ENCODE measurements around the gene SAMD1. TPM values are rescaled to one million over a fixed set of nuclear protein-coding genes. Genes with fewer than 3 reads are reported as not detected.

SAMD1 gene
- total RNA-seq, 2 experiments from 2014 or later = 63.4 to 64.6 TPM

DNA sequence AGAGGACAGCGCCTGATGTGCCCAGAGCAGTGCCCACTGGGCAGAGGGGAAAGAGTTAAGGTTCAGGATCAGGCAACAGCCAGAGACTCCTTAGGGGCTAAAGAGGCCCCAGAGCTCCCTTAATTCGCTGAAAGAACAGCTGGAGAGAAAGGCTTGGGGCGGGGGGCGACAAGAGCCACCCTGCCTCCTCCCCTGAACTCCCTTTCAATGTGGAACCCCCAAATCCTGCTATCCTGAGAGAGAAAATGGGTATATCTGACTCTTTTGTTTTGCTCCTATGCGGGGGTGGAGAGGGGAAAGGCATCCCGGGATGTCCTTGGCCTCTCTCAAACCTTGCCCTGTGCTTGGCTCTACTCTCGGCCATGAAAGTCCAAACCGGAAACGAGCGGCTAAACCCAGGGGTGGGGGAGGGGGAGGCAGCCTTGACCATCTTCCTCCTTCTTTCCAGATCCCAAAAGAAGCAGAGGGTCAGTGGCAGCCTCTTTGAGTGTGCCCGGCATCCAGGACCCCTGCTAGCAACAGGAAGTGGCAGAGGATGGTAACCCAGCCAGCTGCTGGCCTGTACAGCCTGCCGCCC lies 22.3 kb upstream of the SAMD1 start:
- CTCF ChIA-PET = interaction anchor here (0.5 to 1.2 kb wide), 4 partner anchors 23 to 1386 kb away, joined by 3 to 4 read pairs (median 3); partner anchors contain the start of gene ASF1B
- H3K9me3 Mint-ChIP-seq = no peaks in the 10 kb centered on the region
- no peak for DNase-seq
- no peaks in the 10 kb centered on the region for H3K27me3 Mint-ChIP-seq
- H3K4me3 Mint-ChIP-seq = no peak overlapping the region
- H3K27ac Mint-ChIP-seq = no peak overlapping the region
- H3K4me1 Mint-ChIP-seq = peaks cover 42% of the 10 kb centered on the region
- POLR2A ChIA-PET = interaction anchor here (1.2 kb wide), 1 partner anchor 23 kb away, joined by 4 read pairs; the partner anchor contains the start of gene ASF1B
- no peaks in the 10 kb centered on the region for H3K36me3 Mint-ChIP-seq (ENCODE audit: low read depth)

DNA sequence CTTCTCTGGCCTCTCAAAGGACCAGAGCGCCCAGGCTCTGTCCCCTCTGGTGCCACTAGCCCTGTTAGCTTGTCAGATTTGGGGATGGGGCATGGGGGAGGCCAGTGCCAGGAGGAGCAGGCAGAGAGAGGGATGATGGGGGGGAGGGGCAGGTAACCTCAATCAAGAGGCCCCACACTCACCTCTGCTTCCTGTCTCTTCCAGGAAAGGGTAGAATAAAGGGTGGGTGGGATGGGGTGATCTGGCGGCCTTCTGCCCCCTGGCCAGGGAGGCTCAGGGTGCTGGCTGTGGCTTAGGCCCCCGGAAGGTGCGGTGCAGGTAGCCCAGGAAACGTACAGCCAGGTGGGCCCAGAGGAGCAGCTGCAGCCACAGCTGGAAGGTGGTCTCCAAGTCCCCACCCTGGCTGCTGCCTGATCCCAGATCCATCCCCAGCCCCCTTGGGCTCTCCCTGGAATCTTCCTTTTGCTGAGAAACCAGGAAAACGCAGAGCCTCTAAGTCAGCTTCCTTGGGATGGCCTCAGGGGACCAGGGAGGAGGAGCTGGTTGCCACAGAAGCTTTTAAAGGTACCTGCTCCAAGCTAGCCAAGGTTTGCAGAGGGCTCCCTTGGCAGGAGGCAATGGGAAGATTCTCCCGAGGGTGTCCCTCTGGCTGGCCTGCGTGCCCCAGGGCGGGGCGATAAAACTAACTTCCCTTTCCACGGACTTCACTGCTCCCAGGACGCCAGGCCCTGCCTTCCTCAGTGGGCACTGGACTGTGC lies 21.7 kb upstream of the SAMD1 start:
- CTCF ChIA-PET = interaction anchor here (0.5 to 0.6 kb wide), 2 partner anchors 209 to 1385 kb away, joined by 3 to 4 read pairs; no protein-coding TSS in a partner anchor
- H3K4me3 Mint-ChIP-seq = no peak overlapping the region
- H3K27ac Mint-ChIP-seq = no peak overlapping the region
- POLR2A ChIA-PET = interaction anchor here (1.2 kb wide), 1 partner anchor 24 kb away, joined by 4 read pairs; the partner anchor contains the start of gene ASF1B
- no peaks in the 10 kb centered on the region for H3K27me3 Mint-ChIP-seq
- peaks cover 40% of the 10 kb centered on the region for H3K4me1 Mint-ChIP-seq
- DNase-seq = no peak
- no peaks in the 10 kb centered on the region for H3K9me3 Mint-ChIP-seq
- H3K36me3 Mint-ChIP-seq (ENCODE audit: low read depth) = no peaks in the 10 kb centered on the region

DNA sequence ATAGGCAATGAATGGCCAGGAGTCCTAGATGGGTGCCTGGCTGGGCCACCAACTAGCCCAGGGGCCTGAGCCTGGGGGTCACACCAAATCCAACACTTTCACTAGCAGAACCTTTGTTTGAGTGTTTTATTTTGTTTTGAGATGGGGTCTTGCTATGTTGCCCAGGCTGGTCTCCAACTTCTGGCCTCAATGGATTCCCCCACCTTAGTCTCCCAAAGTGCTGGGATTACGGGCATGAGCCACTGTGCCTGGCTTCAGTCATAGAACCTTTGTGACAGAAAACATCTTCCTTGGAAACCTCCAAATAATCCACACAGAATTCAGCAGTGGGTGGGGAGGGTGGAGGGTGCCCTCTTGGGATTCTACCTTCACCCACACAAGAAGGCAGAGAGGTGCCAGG lies 20.9 kb upstream of the SAMD1 start:
- no peak overlapping the region for H3K27ac Mint-ChIP-seq
- no peak for DNase-seq
- CTCF ChIA-PET = no interaction called here

DNA sequence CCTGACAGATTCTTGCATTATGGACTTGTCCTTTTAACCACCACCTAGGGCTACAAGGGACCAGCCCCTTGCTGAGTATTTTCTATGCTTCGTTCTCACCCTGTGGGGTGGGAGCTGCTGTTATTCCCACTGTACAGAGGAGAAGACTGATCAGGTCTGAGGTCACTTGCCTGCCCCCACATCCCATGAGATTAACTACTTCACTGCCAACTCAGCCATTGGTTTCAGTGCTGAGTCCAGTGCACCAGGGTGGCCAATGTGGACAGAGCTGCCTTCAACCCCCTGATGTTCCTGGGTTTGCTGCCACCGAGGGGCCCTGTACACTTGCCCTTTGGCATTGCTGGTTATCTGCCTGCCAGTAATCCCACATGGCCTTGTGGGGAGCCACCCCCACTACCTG lies 20.1 kb upstream of the SAMD1 start:
- no peak overlapping the region for H3K4me3 Mint-ChIP-seq
- ChIA-PET CTCF (interaction anchor here (0.7 kb wide), 1 partner anchor 26 kb away, joined by 3 read pairs; no protein-coding TSS in a partner anchor), POLR2A (no interaction called here)
- no peaks in the 10 kb centered on the region for H3K27me3 Mint-ChIP-seq
- peaks cover 28% of the 10 kb centered on the region for H3K4me1 Mint-ChIP-seq
- DNase-seq = no peak
- H3K27ac Mint-ChIP-seq = no peak overlapping the region
- H3K36me3 Mint-ChIP-seq (ENCODE audit: low read depth) = no peaks in the 10 kb centered on the region
- no peaks in the 10 kb centered on the region for H3K9me3 Mint-ChIP-seq

More for the DNA sequence above, 20.9 kb upstream of the SAMD1 start:
- POLR2A ChIA-PET = no interaction called here
- no peaks in the 10 kb centered on the region for H3K27me3 Mint-ChIP-seq
- H3K36me3 Mint-ChIP-seq (ENCODE audit: low read depth) = no peaks in the 10 kb centered on the region
- no peak overlapping the region for H3K4me3 Mint-ChIP-seq
- H3K4me1 Mint-ChIP-seq = peaks cover 37% of the 10 kb centered on the region
- no peaks in the 10 kb centered on the region for H3K9me3 Mint-ChIP-seq

DNA sequence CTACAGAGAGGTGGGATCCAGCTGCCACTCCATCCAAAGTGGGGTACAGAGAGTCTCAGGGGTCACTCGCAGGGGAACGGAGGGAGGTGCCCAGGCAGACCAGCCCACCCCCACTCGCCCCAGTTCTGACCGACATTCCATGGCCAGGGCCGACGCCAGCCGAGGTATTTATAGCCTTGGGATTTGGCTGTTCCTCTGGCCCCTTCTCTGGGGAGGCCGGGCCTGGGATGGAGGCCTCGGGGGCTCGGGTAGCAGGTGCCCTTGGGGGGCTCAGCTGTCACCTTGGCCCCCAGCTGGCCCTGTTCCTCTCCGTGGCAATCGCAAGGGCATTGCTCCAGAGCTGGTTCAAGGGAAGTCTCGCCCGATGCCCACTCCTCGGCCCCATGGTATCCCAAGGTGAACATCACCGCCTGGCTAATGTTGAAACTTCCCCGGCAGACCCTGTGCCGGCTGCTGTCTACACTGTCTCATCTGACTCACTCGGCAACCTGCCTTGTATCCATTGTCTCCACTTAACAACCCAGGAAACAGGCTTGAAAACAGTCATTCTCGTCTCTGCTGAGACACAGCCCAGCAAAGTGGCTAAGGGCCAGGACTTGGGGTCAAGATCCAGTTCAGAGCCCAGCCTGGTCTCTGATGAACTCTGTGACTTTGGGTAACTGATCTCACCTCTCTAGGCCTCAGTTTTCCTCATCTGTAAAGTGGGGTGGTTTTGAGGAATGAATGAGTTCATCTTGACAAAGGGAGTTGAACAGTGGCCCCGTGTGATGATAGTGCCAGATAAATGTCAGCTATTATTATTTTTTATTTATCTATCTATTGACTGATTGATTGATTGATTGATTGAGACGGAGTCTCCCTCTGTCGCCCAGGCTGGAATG lies 17.3 kb upstream of the SAMD1 start:
- Mint-ChIP-seq H3K27me3 (no peaks in the 10 kb centered on the region), H3K4me1 (peaks cover 8% of the 10 kb centered on the region), H3K9me3 (no peaks in the 10 kb centered on the region), H3K4me3 (no peak overlapping the region), H3K27ac (no peak overlapping the region), H3K36me3 (ENCODE audit: low read depth) (no peaks in the 10 kb centered on the region)
- CTCF ChIA-PET = interaction anchor here (0.6 to 1.1 kb wide), 2 partner anchors 29 to 1197 kb away, joined by 3 to 5 read pairs; partner anchors contain the start of gene ASF1B
- DNase-seq = no peak
- POLR2A ChIA-PET = no interaction called here

DNA sequence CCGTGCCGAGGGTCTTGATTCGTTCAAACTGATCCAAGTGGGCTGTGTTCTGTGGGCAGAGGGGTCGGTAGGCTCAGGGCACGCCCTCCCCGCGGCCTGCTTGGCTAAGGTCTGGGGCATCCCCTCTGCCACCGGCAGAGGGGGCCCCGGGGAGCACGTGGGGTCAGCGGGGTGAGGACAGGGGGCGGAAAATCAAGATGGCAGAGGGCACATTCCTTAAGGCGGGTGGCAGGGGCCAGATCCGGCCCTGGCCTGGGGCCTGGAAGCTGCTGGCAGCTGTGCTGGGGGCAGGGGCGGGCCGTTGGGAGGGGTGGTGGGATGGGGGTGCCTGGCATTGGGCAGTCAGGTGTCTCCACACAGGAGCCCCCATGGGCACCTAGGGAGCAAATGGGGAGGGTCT lies 16.3 kb upstream of the SAMD1 start:
- Mint-ChIP-seq H3K9me3 (no peaks in the 10 kb centered on the region), H3K27ac (no peak overlapping the region), H3K4me3 (no peak overlapping the region), H3K36me3 (ENCODE audit: low read depth) (no peaks in the 10 kb centered on the region), H3K4me1 (peaks cover 6% of the 10 kb centered on the region), H3K27me3 (no peaks in the 10 kb centered on the region)
- no peak for DNase-seq
- POLR2A ChIA-PET = no interaction called here
- CTCF ChIA-PET = no interaction called here

DNA sequence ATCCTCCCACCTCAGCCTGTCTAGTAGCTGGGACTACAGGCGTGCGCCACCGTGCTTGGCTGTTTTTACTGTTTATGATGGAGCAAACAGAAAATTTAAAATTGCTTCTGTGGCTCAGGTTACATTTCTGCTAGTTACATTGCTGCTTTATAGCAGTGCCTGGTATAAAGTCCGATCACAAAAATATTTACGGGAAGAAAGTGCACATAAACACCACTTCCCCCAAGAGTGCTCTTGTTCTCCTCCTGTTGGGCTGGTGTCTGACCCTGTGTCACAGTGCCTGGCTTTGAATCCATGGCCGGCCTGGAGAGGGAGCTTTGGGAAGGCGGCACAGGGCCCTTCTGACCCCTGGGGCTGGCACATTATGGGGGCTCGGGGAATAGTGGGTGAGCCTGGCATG lies 15.1 kb upstream of the SAMD1 start:
- Mint-ChIP-seq H3K4me3 (no peak overlapping the region), H3K4me1 (peaks cover 3% of the 10 kb centered on the region), H3K27me3 (no peaks in the 10 kb centered on the region), H3K9me3 (no peaks in the 10 kb centered on the region), H3K27ac (peak overlapping the region; percentile 35), H3K36me3 (ENCODE audit: low read depth) (no peaks in the 10 kb centered on the region)
- CTCF ChIA-PET = no interaction called here
- DNase-seq = no peak
- POLR2A ChIA-PET = interaction anchor here (0.7 kb wide), 1 partner anchor 31 kb away, joined by 3 read pairs; the partner anchor contains the start of gene ASF1B

DNA sequence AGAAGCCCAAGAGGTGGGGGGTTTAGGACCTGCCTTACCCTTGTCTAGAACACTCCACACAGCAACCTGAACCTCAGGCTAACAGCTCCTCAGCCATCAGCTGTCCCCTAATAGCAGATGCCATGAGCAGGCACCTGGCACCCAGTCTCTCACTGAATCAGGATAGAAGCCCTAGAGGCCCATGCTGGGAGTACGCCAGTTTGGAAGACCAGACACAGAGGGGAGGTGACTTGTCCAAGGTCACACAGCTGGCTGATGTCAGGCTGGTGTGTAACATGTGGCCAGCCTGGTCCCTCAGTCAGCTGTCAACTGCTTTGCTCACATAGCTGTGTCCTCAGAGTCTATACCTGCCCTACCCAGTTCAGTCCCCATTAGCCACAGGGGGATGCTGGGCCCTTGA lies 12.8 kb upstream of the SAMD1 start:
- Mint-ChIP-seq H3K9me3 (no peaks in the 10 kb centered on the region), H3K36me3 (ENCODE audit: low read depth) (no peaks in the 10 kb centered on the region), H3K27ac (no peak overlapping the region), H3K27me3 (no peaks in the 10 kb centered on the region), H3K4me1 (peaks cover 3% of the 10 kb centered on the region), H3K4me3 (no peak overlapping the region)
- DNase-seq = no peak
- POLR2A ChIA-PET = interaction anchor here (0.8 to 1.2 kb wide), 3 partner anchors 12 to 221 kb away, joined by 3 to 6 read pairs (median 4); no protein-coding TSS in a partner anchor
- CTCF ChIA-PET = interaction anchor here (0.7 to 1.2 kb wide), 3 partner anchors 31 to 38 kb away, joined by 3 to 4 read pairs (median 3); partner anchors contain the start of genes ASF1B and MISP3

DNA sequence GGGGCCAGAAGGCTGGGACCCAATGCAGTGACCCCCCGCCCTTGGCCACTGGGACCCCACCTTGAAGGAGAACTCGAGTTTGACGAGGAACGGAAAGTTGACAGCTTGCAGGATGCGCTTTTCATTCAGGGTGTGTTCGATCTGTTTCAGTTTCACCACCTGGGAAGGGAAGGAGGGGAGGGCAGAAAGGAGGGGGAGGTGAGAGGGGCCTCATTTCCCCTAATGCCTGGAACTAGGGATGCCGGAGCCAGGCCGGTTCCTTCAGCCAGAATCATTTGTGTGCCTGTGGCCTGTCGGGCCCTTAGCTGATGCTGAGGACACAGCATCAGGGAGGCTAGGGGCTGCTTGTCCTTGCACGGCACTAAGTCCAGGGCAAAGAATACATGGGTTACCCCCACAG lies 12.2 kb upstream of the SAMD1 start:
- no peak overlapping the region for H3K4me3 Mint-ChIP-seq
- H3K27ac Mint-ChIP-seq = no peak overlapping the region
- CTCF ChIA-PET = interaction anchor here (0.6 to 1.5 kb wide), 3 partner anchors 12 to 119 kb away, joined by 3 to 4 read pairs (median 4); partner anchors contain the start of gene MISP3
- H3K9me3 Mint-ChIP-seq = no peaks in the 10 kb centered on the region
- no peak for DNase-seq
- no peaks in the 10 kb centered on the region for H3K36me3 Mint-ChIP-seq (ENCODE audit: low read depth)
- POLR2A ChIA-PET = interaction anchor here (0.8 to 1.2 kb wide), 3 partner anchors 11 to 220 kb away, joined by 3 to 6 read pairs (median 4); no protein-coding TSS in a partner anchor
- H3K4me1 Mint-ChIP-seq = peaks cover 3% of the 10 kb centered on the region
- H3K27me3 Mint-ChIP-seq = no peaks in the 10 kb centered on the region

DNA sequence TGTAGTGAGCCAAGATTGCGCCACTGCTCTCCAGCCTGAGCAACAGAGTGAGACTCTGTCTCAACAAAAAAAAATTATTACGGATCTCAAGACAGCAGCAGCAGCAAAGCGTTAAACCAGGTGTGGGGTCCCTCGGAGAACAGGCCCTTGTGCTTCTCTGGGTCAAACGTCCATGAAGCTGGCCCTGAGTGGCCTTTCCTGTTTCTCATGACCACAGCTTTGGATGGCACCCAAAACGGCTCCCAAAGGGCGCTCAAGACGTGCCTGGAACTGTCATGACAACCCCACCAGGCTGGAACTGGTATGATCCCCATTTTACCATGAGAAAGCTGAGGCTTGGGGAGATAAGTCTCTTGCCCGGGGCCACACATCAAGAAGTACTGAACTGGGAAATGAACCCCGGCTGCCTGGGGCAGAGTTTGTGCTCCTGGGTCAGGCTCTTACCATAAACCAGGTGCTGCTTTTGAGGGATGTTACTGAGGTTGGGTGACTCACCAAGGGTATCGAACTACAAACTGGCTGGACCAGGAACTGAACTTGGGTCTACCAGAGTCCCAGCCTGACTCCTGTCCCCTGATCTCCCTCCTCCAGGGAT lies 11.6 kb upstream of the SAMD1 start:
- no peak overlapping the region for H3K27ac Mint-ChIP-seq
- peaks cover 1% of the 10 kb centered on the region for H3K36me3 Mint-ChIP-seq (ENCODE audit: low read depth)
- H3K9me3 Mint-ChIP-seq = no peaks in the 10 kb centered on the region
- ChIA-PET POLR2A (interaction anchor here (0.8 kb wide), 1 partner anchor 220 kb away, joined by 4 read pairs; no protein-coding TSS in a partner anchor), CTCF (interaction anchor here (0.6 to 1.5 kb wide), 2 partner anchors 13 to 120 kb away, joined by 3 to 4 read pairs; no protein-coding TSS in a partner anchor)
- H3K27me3 Mint-ChIP-seq = no peaks in the 10 kb centered on the region
- H3K4me1 Mint-ChIP-seq = peaks cover 3% of the 10 kb centered on the region
- no peak overlapping the region for H3K4me3 Mint-ChIP-seq
- no peak for DNase-seq

DNA sequence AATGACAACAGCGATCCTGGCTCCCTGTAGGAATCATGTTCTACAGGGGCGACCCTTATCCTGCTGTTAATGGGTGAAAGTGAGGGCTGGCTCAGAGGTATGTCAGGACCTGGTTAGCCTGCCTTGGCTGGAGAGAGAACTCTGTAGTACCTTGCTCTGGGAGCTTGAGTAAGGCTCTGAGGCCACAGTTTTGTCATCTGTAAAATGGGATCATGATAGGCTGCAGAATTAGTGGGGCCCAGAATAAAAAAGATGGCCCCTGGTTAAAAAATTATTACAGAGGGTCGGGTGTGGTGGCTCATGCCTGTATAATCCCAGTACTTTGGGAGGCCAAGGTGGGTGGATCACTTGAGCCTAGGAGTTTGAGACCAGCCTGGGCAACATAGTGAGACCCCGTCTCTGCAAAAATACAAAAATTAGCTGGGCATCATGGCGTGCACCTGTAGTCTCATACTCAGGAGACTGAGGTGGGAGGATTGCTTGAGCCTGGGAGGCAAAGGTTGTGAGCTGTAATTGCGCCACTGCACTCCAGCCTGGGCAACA lies 10.5 kb upstream of the SAMD1 start:
- Mint-ChIP-seq H3K4me3 (no peak overlapping the region), H3K36me3 (ENCODE audit: low read depth) (peaks cover 9% of the 10 kb centered on the region), H3K4me1 (peaks cover 3% of the 10 kb centered on the region), H3K9me3 (no peaks in the 10 kb centered on the region), H3K27me3 (no peaks in the 10 kb centered on the region), H3K27ac (no peak overlapping the region)
- ChIA-PET CTCF (no interaction called here), POLR2A (no interaction called here)
- DNase-seq = no peak

DNA sequence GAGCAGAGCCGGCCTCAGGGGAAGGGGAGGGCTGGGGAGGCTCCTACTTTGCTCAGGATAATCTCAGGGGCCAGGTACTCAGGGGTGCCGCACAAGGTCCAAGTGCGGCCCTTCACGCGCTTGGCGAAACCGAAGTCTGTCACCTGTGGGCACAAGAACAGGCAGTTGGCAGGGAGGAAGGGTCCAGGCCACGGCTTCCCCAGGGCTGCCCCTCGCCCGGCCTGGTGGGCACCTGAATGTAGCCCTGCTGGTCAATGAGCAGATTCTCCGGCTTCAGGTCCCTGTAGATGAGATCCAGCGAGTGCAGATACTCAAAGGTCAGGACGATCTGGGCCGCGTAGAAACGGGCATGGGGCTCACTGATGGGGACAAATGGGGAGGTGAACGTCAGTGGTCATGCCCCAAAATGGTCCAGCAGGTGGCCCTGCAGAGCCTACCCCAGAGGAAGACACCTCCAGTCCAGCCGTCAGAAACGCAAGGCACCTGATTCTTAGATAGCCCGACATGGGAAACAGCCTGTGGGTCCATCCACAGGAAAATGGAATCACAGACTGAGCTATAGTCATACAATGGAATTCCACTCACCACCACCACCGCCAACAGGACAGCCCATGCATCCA lies 7.1 kb upstream of the SAMD1 start:
- POLR2A ChIA-PET = no interaction called here
- Mint-ChIP-seq H3K9me3 (peaks cover 9% of the 10 kb centered on the region), H3K27ac (no peak overlapping the region), H3K4me1 (peaks cover 4% of the 10 kb centered on the region), H3K36me3 (ENCODE audit: low read depth) (peaks cover 19% of the 10 kb centered on the region), H3K27me3 (no peaks in the 10 kb centered on the region), H3K4me3 (no peak overlapping the region)
- no peak for DNase-seq
- CTCF ChIA-PET = no interaction called here

Measured in activated CD4-positive, alpha-beta memory T cell treated with anti-CD3 and anti-CD28 coated beads, Interleukin-2, amount 10 ng/mL, durations not matched to agents 7 days and 5 days (primary cell).